H9 (cell line): Measurements from ENCODE around the gene CAMTA2. TPM values are rescaled to one million over a fixed set of nuclear protein-coding genes. Genes with fewer than 3 reads are reported as not detected.

Source experiments
- DNase-seq: peaks from one replicate; pipeline ENCODE4 v3.0.0-alpha.2; 2017
- H2AFZ ChIP-seq: one replicate; pipeline ENCODE4 v1.6.1; 2013; ENCODE audit warnings: mild to moderate bottlenecking, low read length, control low read depth, moderate library complexity
- H2AK5ac ChIP-seq: 2 replicates; pipeline ENCODE4 v1.6.1; 2013; ENCODE audit warnings: low read length, control low read depth, mixed read lengths; ENCODE audit not compliant: insufficient read length
- H2BK120ac ChIP-seq: one replicate; pipeline ENCODE4 v1.6.1; 2013; ENCODE audit warnings: low read depth, mild to moderate bottlenecking, low read length, control low read depth, inconsistent platforms; ENCODE audit not compliant: poor library complexity, severe bottlenecking
- H2BK12ac ChIP-seq: 2 replicates; pipeline ENCODE4 v1.6.1; 2013; ENCODE audit warnings: low read length, control low read depth, mixed read lengths, low read depth; ENCODE audit not compliant: insufficient read length
- H2BK15ac ChIP-seq: 2 replicates; pipeline ENCODE4 v1.6.1; 2013; ENCODE audit warnings: low read depth, low read length, control low read depth
- H2BK20ac ChIP-seq: one replicate; pipeline ENCODE4 v1.6.1; 2013; ENCODE audit warnings: low read depth, mild to moderate bottlenecking, low read length, control low read depth, inconsistent platforms; ENCODE audit not compliant: poor library complexity, severe bottlenecking
- H2BK5ac ChIP-seq: 2 replicates; pipeline ENCODE4 v1.6.1; 2013; ENCODE audit warnings: low read length, control low read depth, mixed read lengths; ENCODE audit not compliant: insufficient read length
- H3K14ac ChIP-seq: 2 replicates; pipeline ENCODE4 v1.6.1; 2013; ENCODE audit warnings: low read length, control low read depth; ENCODE audit not compliant: insufficient read depth
- H3K18ac ChIP-seq: 2 replicates; pipeline ENCODE4 v1.6.1; 2013; ENCODE audit warnings: low read depth, mild to moderate bottlenecking, mixed read lengths, low read length, control low read depth; ENCODE audit not compliant: insufficient read length
- H3K23ac ChIP-seq: 2 replicates; pipeline ENCODE4 v1.6.1; 2013; ENCODE audit warnings: low read length, control low read depth, mixed read lengths, low read depth; ENCODE audit not compliant: insufficient read length
- H3K23me2 ChIP-seq: 2 replicates; pipeline ENCODE4 v1.6.1; 2013; ENCODE audit warnings: low read depth, mild to moderate bottlenecking, mixed read lengths, low read length, control low read depth; ENCODE audit not compliant: insufficient read length, poor library complexity, severe bottlenecking
- H3K27ac ChIP-seq: 2 replicates; pipeline ENCODE4 v1.5.1; 2013; ENCODE audit warnings: low read length, control low read depth, mixed read lengths, low read depth; ENCODE audit not compliant: insufficient read length
- H3K27me3 ChIP-seq: 2 replicates; pipeline ENCODE4 v1.6.1; 2013; ENCODE audit warnings: low read length, control low read depth, inconsistent platforms; ENCODE audit not compliant: insufficient read depth
- H3K4ac ChIP-seq: 2 replicates; pipeline ENCODE4 v1.6.1; 2013; ENCODE audit warnings: low read depth, mild to moderate bottlenecking, control low read depth, inconsistent platforms, low read length, moderate library complexity
- H3K4me1 ChIP-seq: 2 replicates; pipeline ENCODE4 v1.6.1; 2013; ENCODE audit warnings: low read length, control low read depth, inconsistent platforms; ENCODE audit not compliant: insufficient read depth
- H3K4me2 ChIP-seq: 2 replicates; pipeline ENCODE4 v1.6.1; 2013; ENCODE audit warnings: low read length, control low read depth, mixed read lengths; ENCODE audit not compliant: insufficient read length, insufficient read depth
- H3K56ac ChIP-seq: 2 replicates; pipeline ENCODE4 v1.6.1; 2013; ENCODE audit warnings: low read depth, mild to moderate bottlenecking, mixed read lengths, low read length, control low read depth; ENCODE audit not compliant: insufficient read length
- H3K79me1 ChIP-seq: 2 replicates; pipeline ENCODE4 v1.6.1; 2013; ENCODE audit warnings: low read depth, mild to moderate bottlenecking, moderate library complexity, low read length, control low read depth, inconsistent platforms; ENCODE audit not compliant: insufficient read depth, poor library complexity, severe bottlenecking
- H3K79me2 ChIP-seq: 2 replicates; pipeline ENCODE4 v1.6.1; 2013; ENCODE audit warnings: low read length, control low read depth, inconsistent platforms; ENCODE audit not compliant: insufficient read depth
- H3K9ac ChIP-seq: 2 replicates; pipeline ENCODE4 v1.6.1; 2013; ENCODE audit warnings: low read length, control low read depth, mixed read lengths; ENCODE audit not compliant: insufficient read length; ENCODE audit errors: extremely low read depth
- H3K9me3 ChIP-seq: one replicate; pipeline ENCODE4 v1.6.1; 2013; ENCODE audit warnings: low read depth, low read length, inconsistent platforms; ENCODE audit not compliant: control insufficient read depth
- H3T11ph ChIP-seq: one replicate; pipeline ENCODE4 v1.6.1; 2013; ENCODE audit warnings: mild to moderate bottlenecking, low read length, control low read depth, inconsistent platforms
- H4K20me1 ChIP-seq: one replicate; pipeline ENCODE4 v1.6.1; 2013; ENCODE audit not compliant: control insufficient read depth, insufficient read length, insufficient read depth
- H4K5ac ChIP-seq: 2 replicates; pipeline ENCODE4 v1.6.1; 2013; ENCODE audit warnings: low read depth, mild to moderate bottlenecking, mixed read lengths, low read length, control low read depth; ENCODE audit not compliant: insufficient read length
- H4K8ac ChIP-seq: replicated peaks from 2 replicates; pipeline ENCODE4 v1.6.1; 2013; ENCODE audit warnings: low read length, control low read depth, mixed read lengths, low read depth; ENCODE audit not compliant: insufficient read length
- H4K91ac ChIP-seq: 2 replicates; pipeline ENCODE4 v1.6.1; 2013; ENCODE audit warnings: low read depth, mild to moderate bottlenecking, moderate library complexity, mixed read lengths, low read length, control low read depth; ENCODE audit not compliant: insufficient read length
- H3K27ac Mint-ChIP-seq, 3 experiments: 2 replicates in 2 of 3; 3 replicates in 1 of 3; pipeline ENCODE4 v1.8.0; 2020 to 2021; ENCODE audit warnings: mixed read lengths in 3 of 3, mild to moderate bottlenecking in 1 of 3, moderate library complexity in 1 of 3
- H3K27me3 Mint-ChIP-seq: 2 replicates; pipeline ENCODE4 v1.8.0; 2021; ENCODE audit warnings: low read depth, mild to moderate bottlenecking, moderate library complexity, mixed read lengths
- H3K36me3 Mint-ChIP-seq, 3 experiments: 2 replicates in 2 of 3; 3 replicates in 1 of 3; pipeline ENCODE4 v1.8.0; 2020 to 2021; ENCODE audit warnings: low read depth in 3 of 3, mixed read lengths in 3 of 3; ENCODE audit not compliant: insufficient read depth in 1 of 3
- H3K4me1 Mint-ChIP-seq, 2 experiments: 2 replicates each; pipeline ENCODE4 v1.8.0; 2020; ENCODE audit warnings: mixed read lengths in 2 of 2
- H3K4me3 Mint-ChIP-seq, 2 experiments: 2 replicates in 1 of 2; 3 replicates in 1 of 2; pipeline ENCODE4 v1.8.0; 2020 to 2021; ENCODE audit warnings: mild to moderate bottlenecking in 2 of 2, mixed read lengths in 2 of 2, moderate library complexity in 1 of 2
- H3K9me3 Mint-ChIP-seq, 2 experiments: 2 replicates in 1 of 2; 3 replicates in 1 of 2; pipeline ENCODE4 v1.8.0; 2020; ENCODE audit warnings: mild to moderate bottlenecking in 2 of 2, mixed read lengths in 2 of 2, moderate library complexity in 1 of 2
- CTCF ChIP-seq: fragments of 200-600 bp; sonication (generic); conservative IDR thresholded peaks from 3 replicates; pipeline ENCODE4 v1.8.0; 2021; ENCODE audit warnings: antibody characterized with exemption, mild to moderate bottlenecking
- WGBS: extraction: QIAGEN DNeasy Blood & Tissue Kit; methylation state at CpG from one replicate; pipeline ENCODE4 v1.1.7; 2013; ENCODE audit warnings: missing lambda C conversion rate, low lambda C conversion rate, mixed read lengths; ENCODE audit not compliant: insufficient read length; ENCODE audit errors: extremely low coverage; 5-methylcytosine and 5-hydroxymethylcytosine counted together
- total RNA-seq: library from RNA; stranded (reverse); gene quantifications from 2 replicates; pipeline ENCODE4 v1.2.1, GENCODE V29; 2021

The CAMTA2 gene
- total RNA-seq, 1 experiment from 2014 or later: 15.6 TPM

- Histone ChIP-seq H3K9me3 (no peaks in the 10 kb centered on the region), H2BK15ac (no peak overlapping the region), H2BK20ac (no peak overlapping the region), H3K14ac (no peak overlapping the region), H3K79me1 (peaks cover 4% of the 10 kb centered on the region), H2AFZ (no peak overlapping the region), H3K18ac (no peak overlapping the region), H3K27me3 (no peaks in the 10 kb centered on the region), H4K5ac (no peak overlapping the region), H3K23ac (no peak overlapping the region), H3K9ac (peak overlapping the region; percentile 70), H3K4me2 (peak overlapping the region; percentile 72), H3K23me2 (peaks cover 23% of the 10 kb centered on the region), H4K91ac (no peak overlapping the region), H3K79me2 (peaks cover 13% of the 10 kb centered on the region; the same call in 1 of the 2 replicates), H2BK120ac (no peak overlapping the region), H3K4ac (no peak overlapping the region), H3K56ac (no peak overlapping the region), H2AK5ac (no peak overlapping the region), H4K8ac (no peak overlapping the region), H2BK12ac (no peak overlapping the region), H3T11ph (no peak overlapping the region), H3K27ac (peak overlapping the region; percentile 78), H3K4me1 (peaks cover 4% of the 10 kb centered on the region; the same call in 1 of the 2 replicates), H2BK5ac (no peak overlapping the region), H4K20me1 (no peaks in the 10 kb centered on the region)
- Mint-ChIP-seq H3K4me1 (peaks cover 43 to 44% of the 10 kb centered on the region in 2 experiments), H3K9me3 (peaks cover 0 to 2% of the 10 kb centered on the region in 2 experiments; a peak in 2 of 5 replicates), H3K27me3 (peaks cover 5% of the 10 kb centered on the region), H3K27ac (peak overlapping the region; percentile 98 to 100 (median 100)), H3K36me3 (peaks cover 20 to 36% (median 31%) of the 10 kb centered on the region in 3 experiments), H3K4me3 (peak overlapping the region; percentile 95 to 100)
- no peak for TF ChIP-seq CTCF
- DNase-seq: peak; percentile 90
- WGBS: no CpG with 5 or more reads among the region's 40 CpGs
These were observed 38.5 kb downstream of the CAMTA2 start for GRCh38 chr17:4948931-4949320.
